HCT116 (cell line): ENCODE measurements around the gene HPS1. TPM values are rescaled to one million over a fixed set of nuclear protein-coding genes. Genes with fewer than 3 reads are reported as not detected.

ENCODE experiments used
- ATAC-seq: fragments of 200-7000 bp; cut with Tn5 transposase; 2 replicates; pipeline ENCODE4 v1.9.1; 2020; ENCODE audit warnings: mild to moderate bottlenecking, moderate library complexity
- BruUV-seq: library from RNA; stranded (reverse); fragments of 400-500 nt; replicated peaks from 2 replicates; lab custom pipeline; 2021; lab: Mats Ljungman, UMichigan
- CTCF ChIA-PET: fragments of 300-600 bp; sonication (Branson Sonifier 250); formaldehyde crosslinking; loops from one replicate; lab custom pipeline; 2021; ENCODE audit warnings: antibody characterized with exemption; lab: Charles Lee
- POLR2A ChIA-PET: fragments of 300-600, 350-600 bp; sonication (Branson Sonifier 250); formaldehyde crosslinking; loops from one replicate; lab custom pipeline; 2021; ENCODE audit warnings: antibody characterized with exemption; lab: Charles Lee
- RAD21 ChIA-PET, 2 experiments: fragments of 300-600 bp; sonication (Branson Sonifier 250); formaldehyde crosslinking; loops; one replicate each; lab custom pipeline; 2023; ENCODE audit warnings: low total read pairs in 2 of 2; ENCODE audit not compliant: uncharacterized antibody in 2 of 2, unreplicated experiment in 2 of 2, low non-redundant PET in 1 of 2; lab: Charles Lee
- DNase-seq: peaks from one replicate; pipeline ENCODE4 v3.0.0-alpha.2; 2010; ENCODE audit warnings: low read depth, low spot score
- H2AFZ ChIP-seq: fragments of 200-600 bp; shearing (Covaris generic), sonication (generic); 2 replicates; pipeline ENCODE4 v1.6.1; 2017; ENCODE audit warnings: low read depth, mixed run types, mixed read lengths, antibody characterized with exemption, low read length; ENCODE audit not compliant: poor library complexity, severe bottlenecking
- H3K27ac ChIP-seq: 2 replicates; pipeline ENCODE4 v1.5.1; 2012; ENCODE audit warnings: low read depth, low read length
- H3K27me3 ChIP-seq: fragments of 200-600 bp; sonication (generic); 2 replicates; pipeline ENCODE4 v1.6.1; 2016; ENCODE audit warnings: mixed run types, low read length, mixed read lengths; ENCODE audit not compliant: insufficient read depth
- H3K36me3 ChIP-seq, 2 experiments: fragments of 200-500 bp in 1 of 2; fragments of 200-600 bp in 1 of 2; sonication (Bioruptor generic) in 1 of 2; sonication (generic) in 1 of 2; 2 replicates each; pipeline versions ENCODE4 v1.5.1 to v1.6.1; 2014 to 2016; ENCODE audit warnings: low read length in 2 of 2, inconsistent platforms in 1 of 2, mixed read lengths in 1 of 2, mixed run types in 1 of 2; ENCODE audit not compliant: insufficient read depth in 2 of 2, control insufficient read depth in 1 of 2
- H3K4me1 ChIP-seq, 2 experiments: fragments of 200-600 bp in 1 of 2; sonication (generic) in 1 of 2; 2 replicates each; pipeline versions ENCODE4 v1.5.1 to v1.6.1; 2012 to 2017; ENCODE audit warnings: low read length in 2 of 2, inconsistent platforms in 1 of 2, mild to moderate bottlenecking in 1 of 2, mixed read lengths in 1 of 2, mixed run types in 1 of 2, moderate library complexity in 1 of 2; ENCODE audit not compliant: insufficient read depth in 2 of 2, control insufficient read depth in 1 of 2
- H3K4me2 ChIP-seq: fragments of 200-600 bp; sonication (generic); 2 replicates; pipeline ENCODE4 v1.6.1; 2017; ENCODE audit warnings: mixed run types, low read length, mixed read lengths
- H3K4me3 ChIP-seq, 2 experiments: fragments of 200-600 bp in 1 of 2; sonication (generic) in 1 of 2; replicated peaks in 1 of 2; 2 replicates each; pipeline ENCODE4 v1.5.1; 2011 to 2016; ENCODE audit warnings: low read length in 2 of 2, control low read depth in 1 of 2, low read depth in 1 of 2, mild to moderate bottlenecking in 1 of 2, mixed read lengths in 1 of 2, mixed run types in 1 of 2
- H3K79me2 ChIP-seq: fragments of 200-600 bp; sonication (generic); 2 replicates; pipeline ENCODE4 v1.6.1; 2017; ENCODE audit warnings: mild to moderate bottlenecking, mixed run types, low read length, moderate library complexity, mixed read lengths; ENCODE audit not compliant: insufficient read depth
- H3K9ac ChIP-seq: fragments of 200-600 bp; sonication (generic); 2 replicates; pipeline ENCODE4 v1.6.1; 2016; ENCODE audit warnings: low read length, mixed read lengths
- H3K9me2 ChIP-seq: fragments of 200-600 bp; sonication (generic), shearing (Covaris generic); 2 replicates; pipeline ENCODE4 v1.6.1; 2017; ENCODE audit warnings: mixed run types, mild to moderate bottlenecking, moderate library complexity; ENCODE audit not compliant: insufficient read depth
- H3K9me3 ChIP-seq, 2 experiments: fragments of 200-500 bp in 1 of 2; fragments of 200-600 bp in 1 of 2; sonication (Bioruptor generic) in 1 of 2; sonication (generic) in 1 of 2; 2 replicates each; pipeline ENCODE4 v1.6.1; 2014 to 2017; ENCODE audit warnings: low read length in 2 of 2, mixed read lengths in 2 of 2, inconsistent platforms in 1 of 2, low read depth in 1 of 2, mild to moderate bottlenecking in 1 of 2, mixed run types in 1 of 2, moderate library complexity in 1 of 2; ENCODE audit not compliant: control insufficient read depth in 1 of 2, insufficient read depth in 1 of 2
- H4K20me1 ChIP-seq: fragments of 200-600 bp; sonication (generic), shearing (Covaris generic); 2 replicates; pipeline ENCODE4 v1.6.1; 2017; ENCODE audit warnings: mixed run types, mild to moderate bottlenecking, moderate library complexity; ENCODE audit not compliant: insufficient read depth
- CBX3 ChIP-seq: IDR thresholded peaks from 2 replicates; pipeline ENCODE4 v1.6.1; 2012; ENCODE audit warnings: low read depth
- EZH2 ChIP-seq: fragments of 200-600 bp; sonication (generic); IDR thresholded peaks from 2 replicates; pipeline ENCODE4 v1.6.1; 2017; ENCODE audit warnings: antibody characterized with exemption, mixed run types
- EZH2phosphoT487 ChIP-seq: fragments of 200-600 bp; IDR thresholded peaks from 2 replicates; pipeline ENCODE4 v1.6.1; 2018; ENCODE audit warnings: antibody characterized with exemption, borderline replicate concordance
- POLR2AphosphoS5 ChIP-seq: IDR thresholded peaks from 2 replicates; pipeline ENCODE4 v1.6.1; 2011; ENCODE audit warnings: mild to moderate bottlenecking, low read depth, low read length, moderate library complexity
- ZFX ChIP-seq: fragments of 450-650 bp; IDR thresholded peaks from 2 replicates; pipeline ENCODE4 v1.6.1; 2017
- ZNF274 ChIP-seq: fragments of 200-500 bp; sonication (Bioruptor generic); IDR thresholded peaks from 2 replicates; pipeline ENCODE4 v1.6.1; 2014; ENCODE audit warnings: mild to moderate bottlenecking, low read depth, low read length, inconsistent platforms
- intact Hi-C: fragments of 100-400 bp; cut with micrococcal nuclease; formaldehyde crosslinking; loops from 2 replicates; pipeline ENCODE4 v1.10.0; 2022
- total RNA-seq: library from RNA; stranded (reverse); gene quantifications from one replicate; pipeline ENCODE4 v1.2.1, GENCODE V29; 2021; ENCODE audit not compliant: unreplicated experiment
- TF ChIP-seq, protein P1 (sequence below), 3 experiments: fragments of 200-600 bp in 1 of 3; sonication (generic) in 1 of 3; IDR thresholded peaks in 2 of 3; conservative IDR thresholded peaks in 1 of 3; 2 replicates each; pipeline ENCODE4 v1.5.1; 2012 to 2017; ENCODE audit warnings: low read depth in 2 of 3, low read length in 2 of 3, antibody characterized with exemption in 1 of 3, borderline replicate concordance in 1 of 3, control low read depth in 1 of 3, mild to moderate bottlenecking in 1 of 3, mixed read lengths in 1 of 3, mixed run types in 1 of 3, moderate library complexity in 1 of 3; ENCODE audit not compliant: insufficient read depth in 1 of 3
- TF ChIP-seq, protein P2 (sequence below): IDR thresholded peaks from 2 replicates; pipeline ENCODE4 v1.6.1; 2012; ENCODE audit warnings: low read depth

Gene HPS1
- total RNA-seq, 1 experiment from 2014 or later = 64.3 TPM

DNA sequence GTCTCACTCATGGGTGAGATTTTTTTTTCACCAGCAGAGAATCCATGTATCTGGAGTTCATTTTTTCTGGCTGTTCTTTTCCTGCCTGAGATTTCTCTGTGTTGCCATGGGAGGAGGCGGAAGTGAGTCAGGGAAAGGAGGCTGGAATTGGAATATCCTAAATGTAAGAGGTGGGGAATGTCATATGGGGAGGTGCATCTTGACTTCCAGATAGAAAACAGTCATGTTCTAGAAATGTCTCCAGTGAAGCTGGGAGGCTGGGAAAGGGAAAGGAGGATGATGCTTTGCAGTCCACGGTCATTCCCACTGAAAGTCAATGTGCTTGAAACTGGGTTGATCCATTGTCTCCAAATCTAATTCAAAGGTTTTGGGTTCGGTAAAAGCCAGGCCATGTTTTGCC lies 39.7 kb upstream of the HPS1 start:
- Histone ChIP-seq H3K4me3 (no peak overlapping the region), H2AFZ (no peak overlapping the region), H3K9me2 (no peaks in the 10 kb centered on the region), H4K20me1 (no peaks in the 10 kb centered on the region), H3K36me3 (no peaks in the 10 kb centered on the region), H3K27me3 (no peaks in the 10 kb centered on the region; the same call in 1 of the 2 replicates), H3K9me3 (no peaks in the 10 kb centered on the region), H3K4me2 (no peak overlapping the region), H3K79me2 (no peaks in the 10 kb centered on the region), H3K9ac (no peak overlapping the region), H3K27ac (no peak overlapping the region), H3K4me1 (no peaks in the 10 kb centered on the region)
- ATAC-seq = no peak
- DNase-seq = no peak
- BruUV-seq = no TSS peak
- CTCF ChIA-PET = no interaction called here
- intact Hi-C loops = no loop called here
- TF ChIP-seq EZH2phosphoT487 (no peak), ZFX (no peak), EZH2 (no peak), ZNF274 (no peak), CBX3 (no peak), POLR2AphosphoS5 (no peak)
- TF ChIP-seq, protein P1, sequence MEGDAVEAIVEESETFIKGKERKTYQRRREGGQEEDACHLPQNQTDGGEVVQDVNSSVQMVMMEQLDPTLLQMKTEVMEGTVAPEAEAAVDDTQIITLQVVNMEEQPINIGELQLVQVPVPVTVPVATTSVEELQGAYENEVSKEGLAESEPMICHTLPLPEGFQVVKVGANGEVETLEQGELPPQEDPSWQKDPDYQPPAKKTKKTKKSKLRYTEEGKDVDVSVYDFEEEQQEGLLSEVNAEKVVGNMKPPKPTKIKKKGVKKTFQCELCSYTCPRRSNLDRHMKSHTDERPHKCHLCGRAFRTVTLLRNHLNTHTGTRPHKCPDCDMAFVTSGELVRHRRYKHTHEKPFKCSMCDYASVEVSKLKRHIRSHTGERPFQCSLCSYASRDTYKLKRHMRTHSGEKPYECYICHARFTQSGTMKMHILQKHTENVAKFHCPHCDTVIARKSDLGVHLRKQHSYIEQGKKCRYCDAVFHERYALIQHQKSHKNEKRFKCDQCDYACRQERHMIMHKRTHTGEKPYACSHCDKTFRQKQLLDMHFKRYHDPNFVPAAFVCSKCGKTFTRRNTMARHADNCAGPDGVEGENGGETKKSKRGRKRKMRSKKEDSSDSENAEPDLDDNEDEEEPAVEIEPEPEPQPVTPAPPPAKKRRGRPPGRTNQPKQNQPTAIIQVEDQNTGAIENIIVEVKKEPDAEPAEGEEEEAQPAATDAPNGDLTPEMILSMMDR (IDR thresholded peaks at IDR 0.05 in 2 of 3, conservative IDR thresholded peaks at IDR 0.05 in 1 of 3; ENCODE audit: borderline replicate concordance in 1 of 3, insufficient read depth in 1 of 3, low read depth in 2 of 3, low read length in 2 of 3) = no peak
- TF ChIP-seq, protein P2, sequence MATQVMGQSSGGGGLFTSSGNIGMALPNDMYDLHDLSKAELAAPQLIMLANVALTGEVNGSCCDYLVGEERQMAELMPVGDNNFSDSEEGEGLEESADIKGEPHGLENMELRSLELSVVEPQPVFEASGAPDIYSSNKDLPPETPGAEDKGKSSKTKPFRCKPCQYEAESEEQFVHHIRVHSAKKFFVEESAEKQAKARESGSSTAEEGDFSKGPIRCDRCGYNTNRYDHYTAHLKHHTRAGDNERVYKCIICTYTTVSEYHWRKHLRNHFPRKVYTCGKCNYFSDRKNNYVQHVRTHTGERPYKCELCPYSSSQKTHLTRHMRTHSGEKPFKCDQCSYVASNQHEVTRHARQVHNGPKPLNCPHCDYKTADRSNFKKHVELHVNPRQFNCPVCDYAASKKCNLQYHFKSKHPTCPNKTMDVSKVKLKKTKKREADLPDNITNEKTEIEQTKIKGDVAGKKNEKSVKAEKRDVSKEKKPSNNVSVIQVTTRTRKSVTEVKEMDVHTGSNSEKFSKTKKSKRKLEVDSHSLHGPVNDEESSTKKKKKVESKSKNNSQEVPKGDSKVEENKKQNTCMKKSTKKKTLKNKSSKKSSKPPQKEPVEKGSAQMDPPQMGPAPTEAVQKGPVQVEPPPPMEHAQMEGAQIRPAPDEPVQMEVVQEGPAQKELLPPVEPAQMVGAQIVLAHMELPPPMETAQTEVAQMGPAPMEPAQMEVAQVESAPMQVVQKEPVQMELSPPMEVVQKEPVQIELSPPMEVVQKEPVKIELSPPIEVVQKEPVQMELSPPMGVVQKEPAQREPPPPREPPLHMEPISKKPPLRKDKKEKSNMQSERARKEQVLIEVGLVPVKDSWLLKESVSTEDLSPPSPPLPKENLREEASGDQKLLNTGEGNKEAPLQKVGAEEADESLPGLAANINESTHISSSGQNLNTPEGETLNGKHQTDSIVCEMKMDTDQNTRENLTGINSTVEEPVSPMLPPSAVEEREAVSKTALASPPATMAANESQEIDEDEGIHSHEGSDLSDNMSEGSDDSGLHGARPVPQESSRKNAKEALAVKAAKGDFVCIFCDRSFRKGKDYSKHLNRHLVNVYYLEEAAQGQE = no peak
- RAD21 ChIA-PET = no interaction called here
- POLR2A ChIA-PET = no interaction called here
